ENCODE data around the gene PNLIPRP1.

DNA sequence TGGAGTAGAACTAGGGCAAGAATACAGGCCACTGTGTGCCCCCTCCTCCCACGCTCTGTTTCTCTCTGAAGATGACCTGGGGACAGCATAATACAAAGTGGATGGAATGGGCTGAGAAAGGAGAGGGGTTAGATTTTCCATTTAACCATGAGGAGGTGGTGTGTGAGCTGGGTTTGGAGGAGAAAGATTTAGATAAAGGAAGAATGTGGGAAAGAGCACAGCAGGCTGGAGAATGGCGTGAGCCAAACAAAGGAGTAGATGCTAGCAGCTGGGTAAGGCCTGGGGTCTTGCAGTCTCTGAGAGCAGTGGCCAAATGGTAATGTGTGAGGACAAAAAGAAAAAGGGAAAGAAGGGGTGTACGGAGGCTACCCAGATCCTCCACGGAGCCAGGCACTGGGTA, 38.6 kb downstream of the PNLIPRP1 start:
- TF ChIP-seq, protein P1, sequence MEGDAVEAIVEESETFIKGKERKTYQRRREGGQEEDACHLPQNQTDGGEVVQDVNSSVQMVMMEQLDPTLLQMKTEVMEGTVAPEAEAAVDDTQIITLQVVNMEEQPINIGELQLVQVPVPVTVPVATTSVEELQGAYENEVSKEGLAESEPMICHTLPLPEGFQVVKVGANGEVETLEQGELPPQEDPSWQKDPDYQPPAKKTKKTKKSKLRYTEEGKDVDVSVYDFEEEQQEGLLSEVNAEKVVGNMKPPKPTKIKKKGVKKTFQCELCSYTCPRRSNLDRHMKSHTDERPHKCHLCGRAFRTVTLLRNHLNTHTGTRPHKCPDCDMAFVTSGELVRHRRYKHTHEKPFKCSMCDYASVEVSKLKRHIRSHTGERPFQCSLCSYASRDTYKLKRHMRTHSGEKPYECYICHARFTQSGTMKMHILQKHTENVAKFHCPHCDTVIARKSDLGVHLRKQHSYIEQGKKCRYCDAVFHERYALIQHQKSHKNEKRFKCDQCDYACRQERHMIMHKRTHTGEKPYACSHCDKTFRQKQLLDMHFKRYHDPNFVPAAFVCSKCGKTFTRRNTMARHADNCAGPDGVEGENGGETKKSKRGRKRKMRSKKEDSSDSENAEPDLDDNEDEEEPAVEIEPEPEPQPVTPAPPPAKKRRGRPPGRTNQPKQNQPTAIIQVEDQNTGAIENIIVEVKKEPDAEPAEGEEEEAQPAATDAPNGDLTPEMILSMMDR (IDR thresholded peaks at IDR 0.05): no peak
- TF ChIP-seq POLR2A (IDR thresholded peaks at IDR 0.05): no peak
